Activated CD8-positive, alpha-beta memory T cell treated with anti-CD3 and anti-CD28 coated beads for 24 hours (primary cell): ENCODE measurements around the gene RAPGEF4.

Experiments used
- DNase-seq: peaks from one replicate; pipeline ENCODE4 v3.0.0-alpha.2; 2020

Gene RAPGEF4

DNA sequence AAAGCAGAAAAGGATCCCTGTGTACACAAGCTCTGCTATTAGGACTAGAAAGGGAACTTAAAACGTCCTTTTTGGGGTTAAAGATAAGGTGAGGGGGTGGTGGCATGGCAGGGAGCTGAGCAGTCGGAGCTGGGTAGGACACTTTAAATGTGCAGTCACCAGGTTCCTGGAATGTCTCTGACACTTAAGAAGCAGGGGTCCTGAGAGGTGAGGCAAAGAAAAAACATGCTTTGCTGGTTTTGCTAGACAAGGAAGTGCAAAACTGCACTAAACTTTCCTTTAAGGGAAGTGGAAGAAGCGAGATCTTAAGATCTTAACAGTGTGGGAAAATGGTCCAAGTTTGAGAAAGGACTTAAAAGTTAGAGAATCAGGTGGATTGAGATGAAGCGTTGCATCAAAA, 240.5 kb downstream of the RAPGEF4 start:
- no peak for DNase-seq

DNA sequence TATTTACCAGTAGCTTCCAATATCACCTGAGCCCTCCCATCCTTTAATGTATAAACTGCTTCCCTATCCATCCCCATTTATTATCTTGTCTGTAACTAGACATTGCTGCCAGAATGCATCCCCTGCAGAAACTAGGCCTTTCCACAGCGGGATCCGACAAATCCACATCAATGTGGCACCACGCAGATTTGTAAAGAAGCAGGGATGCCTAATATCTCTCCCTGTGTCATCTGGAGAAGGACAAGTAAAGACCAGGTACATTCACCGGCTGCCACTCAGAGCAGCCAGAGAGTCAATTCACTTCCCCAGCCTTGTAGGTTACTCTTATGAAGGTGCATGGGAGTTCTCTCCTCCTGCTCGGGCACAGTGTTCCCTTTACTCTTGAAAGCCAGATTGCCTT, 241.2 kb downstream of the RAPGEF4 start:
- no peak for DNase-seq

GRCh38 chr2:172977270-172978062, 241.8 kb downstream of the RAPGEF4 start:
- DNase-seq, result no peak

- DNase-seq, result no peak
Measured at GRCh38 chr2:172978063-172978383, 242.4 kb downstream of the RAPGEF4 start.

GRCh38 chr2:172985139-172985892, 249.7 kb downstream of the RAPGEF4 start:
- DNase-seq, result no peak

- DNase-seq, result no peak
Measured at GRCh38 chr2:172986040-172986439, 250.4 kb downstream of the RAPGEF4 start.

DNA sequence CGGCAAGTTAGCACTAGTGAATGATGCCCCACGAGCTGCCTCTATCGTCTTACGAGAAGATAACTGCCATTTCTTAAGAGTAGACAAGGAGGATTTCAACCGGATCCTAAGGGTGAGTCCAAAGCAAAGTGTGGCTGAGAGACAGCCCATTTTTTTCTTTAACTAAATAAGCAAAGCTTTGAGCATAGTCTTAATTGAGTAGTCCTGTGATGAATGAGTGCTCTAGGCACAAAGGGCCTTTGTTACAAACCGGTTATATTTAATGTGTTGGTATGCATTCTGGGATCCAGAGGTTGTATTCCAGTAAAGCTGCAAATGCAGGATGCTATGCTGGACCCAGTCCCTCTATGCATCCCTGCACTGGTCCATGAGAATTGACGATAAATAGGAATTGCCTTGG, 253.1 kb downstream of the RAPGEF4 start:
- no peak for DNase-seq

DNA sequence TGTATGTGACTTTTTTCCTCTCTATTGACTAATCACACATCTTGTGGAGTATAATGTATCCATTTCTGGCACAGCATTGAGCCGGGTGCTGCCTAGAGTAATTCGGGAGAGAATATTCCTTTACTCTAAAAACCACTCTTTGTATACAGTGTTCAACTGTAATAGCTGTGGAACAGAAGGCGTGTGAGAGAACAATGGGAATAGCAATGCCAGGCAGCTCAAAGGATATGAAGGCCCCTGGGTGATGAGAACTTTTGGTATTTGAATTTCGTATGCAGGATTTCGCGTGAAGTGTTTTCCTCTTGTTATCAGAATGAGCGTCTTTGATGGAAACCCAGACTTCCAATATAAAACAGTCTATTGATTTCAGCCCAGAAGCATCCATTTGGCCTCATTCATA, 255.4 kb downstream of the RAPGEF4 start:
- no peak for DNase-seq

- DNase-seq, result no peak
Measured at GRCh38 chr2:172993139-172993538, 257.5 kb downstream of the RAPGEF4 start.

- DNase-seq, result no peak
Measured at GRCh38 chr2:172993931-172994717, 258.5 kb downstream of the RAPGEF4 start.

DNA sequence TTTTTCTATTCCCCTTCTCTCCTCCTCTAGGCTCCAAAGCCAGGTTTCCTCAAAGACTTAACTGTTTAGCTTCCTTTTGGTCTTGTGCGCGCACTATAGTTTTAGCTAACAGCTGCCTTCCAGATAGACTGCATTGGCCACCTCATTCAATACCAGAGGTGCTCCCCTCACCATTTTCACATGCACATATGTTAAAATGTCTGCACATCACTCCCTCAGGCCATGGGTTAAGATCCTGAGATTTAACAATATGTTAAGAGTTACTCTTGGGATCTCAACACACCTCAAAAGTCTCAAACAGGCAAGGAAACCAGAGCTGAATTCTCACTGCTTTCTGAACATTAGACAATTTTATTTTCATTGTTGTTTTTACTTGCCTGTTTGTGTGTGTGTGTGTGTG, 259.2 kb downstream of the RAPGEF4 start:
- no peak for DNase-seq

- DNase-seq, result no peak
Measured at GRCh38 chr2:172995323-172996244, 259.9 kb downstream of the RAPGEF4 start.

DNA sequence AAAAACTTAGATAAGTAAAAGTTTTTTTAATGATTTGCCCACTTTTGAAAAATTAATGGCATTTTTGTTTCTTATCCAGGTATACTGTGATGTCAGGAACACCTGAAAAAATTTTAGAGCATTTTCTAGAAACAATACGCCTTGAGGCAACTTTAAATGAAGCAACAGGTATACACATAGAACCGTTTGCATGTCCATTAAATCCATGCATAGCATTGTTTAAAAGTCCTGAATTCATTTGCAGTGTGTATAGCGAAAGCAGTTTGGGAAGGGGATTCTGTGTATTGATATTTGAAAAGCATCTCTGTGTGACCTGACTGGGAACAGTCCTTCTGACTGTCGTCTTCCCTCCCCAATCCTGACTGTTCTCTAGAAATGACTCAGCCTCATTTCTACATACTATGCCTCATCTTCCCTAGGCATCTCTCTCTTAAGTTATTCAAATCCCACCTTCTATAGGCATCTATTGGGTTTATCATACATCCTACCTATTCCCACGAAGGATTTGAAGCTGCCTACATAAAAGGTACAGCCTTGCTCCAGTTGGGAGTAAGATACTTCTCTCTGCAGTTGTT, 260.8 kb downstream of the RAPGEF4 start:
- no peak for DNase-seq

DNA sequence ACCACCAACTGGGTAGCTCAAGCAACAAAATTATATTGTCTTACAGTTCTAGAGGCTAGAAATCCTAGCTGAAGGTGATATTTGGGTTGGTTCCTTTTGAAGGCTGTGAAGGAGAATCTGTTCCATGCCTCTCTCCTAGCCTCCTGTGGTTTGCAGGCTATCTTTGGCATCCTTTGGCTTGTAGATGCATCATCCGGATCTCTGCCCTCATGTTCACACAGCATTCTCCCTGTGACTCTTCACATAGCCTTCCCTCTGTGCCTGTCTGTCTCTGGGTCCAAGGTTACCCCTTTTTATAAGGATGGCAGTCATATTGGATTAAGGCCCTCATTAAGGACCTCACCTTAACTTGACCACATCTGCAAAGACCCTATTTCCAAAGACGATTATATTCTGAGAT, 261.4 kb downstream of the RAPGEF4 start:
- no peak for DNase-seq

- DNase-seq, result no peak
Measured at GRCh38 chr2:172998547-172999272, 263.1 kb downstream of the RAPGEF4 start.

GRCh38 chr2:172999641-173000386, 264.2 kb downstream of the RAPGEF4 start:
- DNase-seq, result no peak

GRCh38 chr2:173001664-173002604, 266.3 kb downstream of the RAPGEF4 start:
- no peak for DNase-seq

- no peak for DNase-seq
Measured at GRCh38 chr2:173002751-173003541, 267.3 kb downstream of the RAPGEF4 start.

DNA sequence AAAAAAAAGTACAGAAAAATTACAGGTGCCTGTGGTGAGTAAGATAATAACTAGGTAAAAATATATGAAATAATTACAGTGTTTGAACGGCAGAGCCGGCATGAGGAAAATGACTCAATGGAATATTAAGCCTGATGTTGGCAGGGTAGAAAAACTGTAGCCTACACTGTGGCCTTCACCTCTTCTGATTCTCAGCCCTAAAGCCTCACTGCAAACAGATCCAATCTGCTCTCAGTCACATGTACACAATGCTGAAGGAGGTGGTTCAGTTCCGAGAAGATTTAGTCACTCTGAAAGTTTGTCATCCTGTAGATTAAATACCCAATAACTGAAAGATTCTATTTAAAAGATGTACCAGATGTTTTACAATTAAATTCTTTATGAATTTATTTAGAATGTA, 273.1 kb downstream of the RAPGEF4 start:
- no peak for DNase-seq
